NCI-H2107 treated with DMSO at 0.1 percent for 48 hours (cell line): ENCODE data around the gene ELL3.
"Not testable (repeated sequence)": the region's sequence is repeated elsewhere in the genome, so short reads cannot be mapped to it uniquely, and the experiment has no call there.

Experiments
- DNase-seq: peaks from one replicate; lab custom pipeline; 2025; ENCODE audit not compliant: unreplicated experiment; lab: John Stamatoyannopoulos, UW

ELL3 gene

GRCh38 chr15:43776718-43777266, at the start of gene ELL3:
ELL3 (minus strand) TSS chr15:43776966; CDS start chr15:43776901, 65 bp downstream.
- peak; percentile 62 for DNase-seq

- no peak for DNase-seq
Measured at GRCh38 chr15:43826029-43826507, 49.3 kb upstream of the ELL3 start.

- DNase-seq, result not testable (repeated sequence)
Measured at GRCh38 chr15:43825305-43825704, 48.5 kb upstream of the ELL3 start.

GRCh38 chr15:43824302-43825246, 47.8 kb upstream of the ELL3 start, which contains the start of gene MFAP1:
MFAP1 (minus strand) TSS chr15:43824690; CDS start chr15:43824569, 121 bp downstream.
- DNase-seq, result peak; percentile 91

- DNase-seq, result no peak
Measured at GRCh38 chr15:43821505-43821904, 44.7 kb upstream of the ELL3 start.

- DNase-seq, result not testable (repeated sequence)
Measured at GRCh38 chr15:43815064-43815463, 38.3 kb upstream of the ELL3 start.

- no peak for DNase-seq
Measured at GRCh38 chr15:43808960-43809678, 32.4 kb upstream of the ELL3 start.

GRCh38 chr15:43808435-43808950, 31.7 kb upstream of the ELL3 start:
- no peak for DNase-seq

- DNase-seq, result not testable (repeated sequence)
Measured at GRCh38 chr15:43802676-43803075, 25.9 kb upstream of the ELL3 start.

GRCh38 chr15:43800286-43801141, 23.7 kb upstream of the ELL3 start, which contains the start of gene HYPK:
HYPK (plus strand) TSS chr15:43800599; CDS start chr15:43800623, 24 bp downstream.
- peak; percentile 36 for DNase-seq

GRCh38 chr15:43799945-43800285, 23.1 kb upstream of the ELL3 start, which contains the start of gene SERINC4:
SERINC4 (minus strand) TSS chr15:43800220; CDS start chr15:43799986, 234 bp downstream.
- no peak for DNase-seq

- DNase-seq, result peak; percentile 60
Measured at GRCh38 chr15:43799209-43799944, 22.6 kb upstream of the ELL3 start.

- DNase-seq, result no peak
Measured at GRCh38 chr15:43796566-43796965, 19.8 kb upstream of the ELL3 start.

- DNase-seq, result no peak
Measured at GRCh38 chr15:43795997-43796396, 19.2 kb upstream of the ELL3 start.

- no peak for DNase-seq
Measured at GRCh38 chr15:43795197-43795596, 18.4 kb upstream of the ELL3 start.

- DNase-seq, result no peak
Measured at GRCh38 chr15:43794269-43795037, 17.7 kb upstream of the ELL3 start.

GRCh38 chr15:43793647-43794046, 16.9 kb upstream of the ELL3 start:
- no peak for DNase-seq

- no peak for DNase-seq
Measured at GRCh38 chr15:43792761-43793476, 16.2 kb upstream of the ELL3 start.
